ENCODE results near the gene CYP11A1. TPM values are rescaled to one million over a fixed set of nuclear protein-coding genes. Genes with fewer than 3 reads are reported as not detected.
A peak's percentile ranks its signal among the peaks of the same experiment; 100 is the strongest.

The CYP11A1 gene
- total and polyA plus RNA-seq, 10 of the 15 experiments (the other 5 are each of a cell fraction or from before 2014, with no cell fraction given): 0.11 to 1.2 (median 0.23) TPM; not detected in 5

GRCh38 chr15:74291101-74292071, 76.1 kb downstream of the CYP11A1 start (continued):
- TF ChIP-seq, protein P1, sequence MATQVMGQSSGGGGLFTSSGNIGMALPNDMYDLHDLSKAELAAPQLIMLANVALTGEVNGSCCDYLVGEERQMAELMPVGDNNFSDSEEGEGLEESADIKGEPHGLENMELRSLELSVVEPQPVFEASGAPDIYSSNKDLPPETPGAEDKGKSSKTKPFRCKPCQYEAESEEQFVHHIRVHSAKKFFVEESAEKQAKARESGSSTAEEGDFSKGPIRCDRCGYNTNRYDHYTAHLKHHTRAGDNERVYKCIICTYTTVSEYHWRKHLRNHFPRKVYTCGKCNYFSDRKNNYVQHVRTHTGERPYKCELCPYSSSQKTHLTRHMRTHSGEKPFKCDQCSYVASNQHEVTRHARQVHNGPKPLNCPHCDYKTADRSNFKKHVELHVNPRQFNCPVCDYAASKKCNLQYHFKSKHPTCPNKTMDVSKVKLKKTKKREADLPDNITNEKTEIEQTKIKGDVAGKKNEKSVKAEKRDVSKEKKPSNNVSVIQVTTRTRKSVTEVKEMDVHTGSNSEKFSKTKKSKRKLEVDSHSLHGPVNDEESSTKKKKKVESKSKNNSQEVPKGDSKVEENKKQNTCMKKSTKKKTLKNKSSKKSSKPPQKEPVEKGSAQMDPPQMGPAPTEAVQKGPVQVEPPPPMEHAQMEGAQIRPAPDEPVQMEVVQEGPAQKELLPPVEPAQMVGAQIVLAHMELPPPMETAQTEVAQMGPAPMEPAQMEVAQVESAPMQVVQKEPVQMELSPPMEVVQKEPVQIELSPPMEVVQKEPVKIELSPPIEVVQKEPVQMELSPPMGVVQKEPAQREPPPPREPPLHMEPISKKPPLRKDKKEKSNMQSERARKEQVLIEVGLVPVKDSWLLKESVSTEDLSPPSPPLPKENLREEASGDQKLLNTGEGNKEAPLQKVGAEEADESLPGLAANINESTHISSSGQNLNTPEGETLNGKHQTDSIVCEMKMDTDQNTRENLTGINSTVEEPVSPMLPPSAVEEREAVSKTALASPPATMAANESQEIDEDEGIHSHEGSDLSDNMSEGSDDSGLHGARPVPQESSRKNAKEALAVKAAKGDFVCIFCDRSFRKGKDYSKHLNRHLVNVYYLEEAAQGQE (IDR thresholded peaks at IDR 0.05; ENCODE audit: low read depth, low read length): peak; percentile 100
- TF ChIP-seq YY1 (IDR thresholded peaks at IDR 0.05; ENCODE audit: low read depth, low read length) (no peak), NFIC (IDR thresholded peaks at IDR 0.05; ENCODE audit: low read depth, low read length) (no peak), CEBPZ (IDR thresholded peaks at IDR 0.05; ENCODE audit: low read depth, low read length) (no peak), ZSCAN29 (IDR thresholded peaks at IDR 0.05) (no peak), SPI1 (IDR thresholded peaks at IDR 0.05; ENCODE audit: borderline replicate concordance, insufficient read depth, low read depth, low read length) (no peak), RCOR1 (conservative IDR thresholded peaks at IDR 0.05; ENCODE audit: low read depth, low read length) (peak; percentile 97), NRF1 (conservative IDR thresholded peaks at IDR 0.05; ENCODE audit: low read depth, low read length) (no peak), CBFB (IDR thresholded peaks at IDR 0.05; ENCODE audit: low read depth) (no peak), SREBF2 (IDR thresholded peaks at IDR 0.05; ENCODE audit: low read length) (no peak), CBX3 (IDR thresholded peaks at IDR 0.05; ENCODE audit: borderline replicate concordance, low read depth) (no peak), NR2C2 (IDR thresholded peaks at IDR 0.05; ENCODE audit: borderline replicate concordance, control insufficient read depth, insufficient read length, low read depth) (no peak), DPF2 (IDR thresholded peaks at IDR 0.05) (no peak), RELA (IDR thresholded peaks at IDR 0.05; ENCODE audit: borderline replicate concordance, partially characterized antibody) (no peak), PAX8 (IDR thresholded peaks at IDR 0.05) (no peak), TBL1XR1 (IDR thresholded peaks at IDR 0.05; ENCODE audit: low read depth, low read length) (no peak), JUNB (IDR thresholded peaks at IDR 0.05) (no peak)
- TF ChIP-seq, protein P2, sequence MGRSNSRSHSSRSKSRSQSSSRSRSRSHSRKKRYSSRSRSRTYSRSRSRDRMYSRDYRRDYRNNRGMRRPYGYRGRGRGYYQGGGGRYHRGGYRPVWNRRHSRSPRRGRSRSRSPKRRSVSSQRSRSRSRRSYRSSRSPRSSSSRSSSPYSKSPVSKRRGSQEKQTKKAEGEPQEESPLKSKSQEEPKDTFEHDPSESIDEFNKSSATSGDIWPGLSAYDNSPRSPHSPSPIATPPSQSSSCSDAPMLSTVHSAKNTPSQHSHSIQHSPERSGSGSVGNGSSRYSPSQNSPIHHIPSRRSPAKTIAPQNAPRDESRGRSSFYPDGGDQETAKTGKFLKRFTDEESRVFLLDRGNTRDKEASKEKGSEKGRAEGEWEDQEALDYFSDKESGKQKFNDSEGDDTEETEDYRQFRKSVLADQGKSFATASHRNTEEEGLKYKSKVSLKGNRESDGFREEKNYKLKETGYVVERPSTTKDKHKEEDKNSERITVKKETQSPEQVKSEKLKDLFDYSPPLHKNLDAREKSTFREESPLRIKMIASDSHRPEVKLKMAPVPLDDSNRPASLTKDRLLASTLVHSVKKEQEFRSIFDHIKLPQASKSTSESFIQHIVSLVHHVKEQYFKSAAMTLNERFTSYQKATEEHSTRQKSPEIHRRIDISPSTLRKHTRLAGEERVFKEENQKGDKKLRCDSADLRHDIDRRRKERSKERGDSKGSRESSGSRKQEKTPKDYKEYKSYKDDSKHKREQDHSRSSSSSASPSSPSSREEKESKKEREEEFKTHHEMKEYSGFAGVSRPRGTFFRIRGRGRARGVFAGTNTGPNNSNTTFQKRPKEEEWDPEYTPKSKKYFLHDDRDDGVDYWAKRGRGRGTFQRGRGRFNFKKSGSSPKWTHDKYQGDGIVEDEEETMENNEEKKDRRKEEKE (IDR thresholded peaks at IDR 0.05): no peak
- TF ChIP-seq, protein P3, sequence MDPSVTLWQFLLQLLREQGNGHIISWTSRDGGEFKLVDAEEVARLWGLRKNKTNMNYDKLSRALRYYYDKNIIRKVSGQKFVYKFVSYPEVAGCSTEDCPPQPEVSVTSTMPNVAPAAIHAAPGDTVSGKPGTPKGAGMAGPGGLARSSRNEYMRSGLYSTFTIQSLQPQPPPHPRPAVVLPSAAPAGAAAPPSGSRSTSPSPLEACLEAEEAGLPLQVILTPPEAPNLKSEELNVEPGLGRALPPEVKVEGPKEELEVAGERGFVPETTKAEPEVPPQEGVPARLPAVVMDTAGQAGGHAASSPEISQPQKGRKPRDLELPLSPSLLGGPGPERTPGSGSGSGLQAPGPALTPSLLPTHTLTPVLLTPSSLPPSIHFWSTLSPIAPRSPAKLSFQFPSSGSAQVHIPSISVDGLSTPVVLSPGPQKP (IDR thresholded peaks at IDR 0.05; ENCODE audit: low read depth, low read length): 0 out of 2 replicates have a peak, but pooled peaks have one; percentile 33
